ENCODE measurements around the gene CALM1.

Gene CALM1

DNA sequence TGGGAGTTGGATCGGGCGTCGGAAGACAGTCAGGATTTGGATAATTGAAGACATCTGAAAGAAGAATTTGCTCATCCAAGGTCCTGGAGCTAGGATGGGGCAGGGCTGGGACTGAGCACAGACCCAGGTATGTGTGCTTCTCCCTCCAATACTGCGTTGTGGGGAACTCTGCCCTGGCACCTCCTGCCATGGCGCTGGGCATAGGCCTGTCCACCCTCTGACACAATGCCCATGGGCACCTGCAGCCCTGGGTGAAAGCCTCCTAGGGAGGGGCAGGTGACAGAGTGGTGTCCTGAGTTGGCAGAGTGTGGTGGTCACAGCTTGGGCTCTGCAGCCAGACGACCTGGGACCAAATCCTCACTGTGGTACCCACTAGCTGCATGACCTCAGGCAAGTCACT lies 53.3 kb downstream of the CALM1 start:
- no peak overlapping the region for H3K4me3 ChIP-seq (ENCODE audit: low read depth, low read length)
- TF ChIP-seq, protein P1, sequence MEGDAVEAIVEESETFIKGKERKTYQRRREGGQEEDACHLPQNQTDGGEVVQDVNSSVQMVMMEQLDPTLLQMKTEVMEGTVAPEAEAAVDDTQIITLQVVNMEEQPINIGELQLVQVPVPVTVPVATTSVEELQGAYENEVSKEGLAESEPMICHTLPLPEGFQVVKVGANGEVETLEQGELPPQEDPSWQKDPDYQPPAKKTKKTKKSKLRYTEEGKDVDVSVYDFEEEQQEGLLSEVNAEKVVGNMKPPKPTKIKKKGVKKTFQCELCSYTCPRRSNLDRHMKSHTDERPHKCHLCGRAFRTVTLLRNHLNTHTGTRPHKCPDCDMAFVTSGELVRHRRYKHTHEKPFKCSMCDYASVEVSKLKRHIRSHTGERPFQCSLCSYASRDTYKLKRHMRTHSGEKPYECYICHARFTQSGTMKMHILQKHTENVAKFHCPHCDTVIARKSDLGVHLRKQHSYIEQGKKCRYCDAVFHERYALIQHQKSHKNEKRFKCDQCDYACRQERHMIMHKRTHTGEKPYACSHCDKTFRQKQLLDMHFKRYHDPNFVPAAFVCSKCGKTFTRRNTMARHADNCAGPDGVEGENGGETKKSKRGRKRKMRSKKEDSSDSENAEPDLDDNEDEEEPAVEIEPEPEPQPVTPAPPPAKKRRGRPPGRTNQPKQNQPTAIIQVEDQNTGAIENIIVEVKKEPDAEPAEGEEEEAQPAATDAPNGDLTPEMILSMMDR (IDR thresholded peaks at IDR 0.05; ENCODE audit: borderline replicate concordance, insufficient read depth, low read depth, low read length): no peak

DNA sequence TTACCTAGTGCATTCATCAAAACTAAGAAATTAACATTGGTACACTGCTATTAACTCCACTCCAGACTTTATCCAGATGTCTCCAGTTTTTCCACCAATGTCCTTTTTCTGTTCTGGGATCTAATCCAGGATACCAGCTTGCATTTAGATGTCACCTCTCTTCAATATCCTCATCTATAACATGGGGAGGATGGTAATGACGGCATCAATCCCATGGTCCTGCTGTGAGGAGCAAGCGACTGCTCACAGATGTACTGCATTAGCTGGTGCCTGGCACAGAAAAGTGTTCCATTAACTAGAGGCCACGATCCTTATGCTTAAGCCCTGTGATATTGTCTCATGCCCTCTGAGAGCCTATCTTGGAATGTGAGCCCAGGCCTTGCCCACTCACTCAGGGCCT lies 53.8 kb downstream of the CALM1 start:
- H3K4me3 ChIP-seq (ENCODE audit: low read depth, low read length): no peak overlapping the region
- TF ChIP-seq, protein P1 (IDR thresholded peaks at IDR 0.05; ENCODE audit: borderline replicate concordance, insufficient read depth, low read depth, low read length): no peak

DNA sequence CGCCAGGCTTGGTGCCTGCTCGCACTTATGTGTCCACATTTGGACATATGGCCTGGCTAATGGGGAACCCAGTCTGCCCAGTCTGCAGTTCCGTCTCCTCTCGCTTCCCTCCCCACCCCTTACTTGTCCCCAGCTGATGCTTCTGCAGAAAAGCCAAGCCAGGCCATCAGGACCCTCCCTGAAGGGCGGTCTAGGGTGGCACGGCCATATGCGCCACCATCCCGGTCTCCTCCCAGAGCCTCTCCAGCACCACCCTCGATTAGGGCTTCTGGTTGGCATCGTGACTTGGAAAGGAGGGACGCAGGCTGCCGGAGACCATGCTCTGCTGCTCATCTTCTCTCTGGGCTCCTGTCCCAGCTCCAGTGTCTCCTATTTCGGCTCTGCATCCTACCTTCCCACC lies 54.6 kb downstream of the CALM1 start:
- no peak overlapping the region for H3K4me3 ChIP-seq (ENCODE audit: low read depth, low read length)
- TF ChIP-seq, protein P1 (IDR thresholded peaks at IDR 0.05; ENCODE audit: borderline replicate concordance, insufficient read depth, low read depth, low read length): no peak

DNA sequence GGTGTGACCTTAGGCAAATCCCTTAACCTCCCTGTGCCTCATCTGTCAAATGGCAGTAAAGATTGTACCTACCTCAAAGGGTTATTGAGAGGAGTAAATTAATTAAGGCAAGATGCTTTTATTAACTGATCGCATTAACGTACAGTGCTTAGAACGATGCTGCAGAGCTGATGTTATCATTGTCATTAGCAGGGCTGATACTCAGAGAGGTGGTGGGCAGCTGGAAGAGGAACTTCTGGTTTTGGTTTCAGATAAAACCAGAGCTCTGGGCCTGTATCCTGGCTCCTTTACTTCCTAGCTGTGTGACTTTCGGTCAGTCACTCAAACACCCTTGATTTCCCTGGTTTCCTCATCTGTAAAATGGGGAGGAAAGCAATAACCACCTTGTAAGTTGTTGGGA lies 55.1 kb downstream of the CALM1 start:
- TF ChIP-seq, protein P1 (IDR thresholded peaks at IDR 0.05; ENCODE audit: borderline replicate concordance, insufficient read depth, low read depth, low read length): no peak
- no peak overlapping the region for H3K4me3 ChIP-seq (ENCODE audit: low read depth, low read length)

DNA sequence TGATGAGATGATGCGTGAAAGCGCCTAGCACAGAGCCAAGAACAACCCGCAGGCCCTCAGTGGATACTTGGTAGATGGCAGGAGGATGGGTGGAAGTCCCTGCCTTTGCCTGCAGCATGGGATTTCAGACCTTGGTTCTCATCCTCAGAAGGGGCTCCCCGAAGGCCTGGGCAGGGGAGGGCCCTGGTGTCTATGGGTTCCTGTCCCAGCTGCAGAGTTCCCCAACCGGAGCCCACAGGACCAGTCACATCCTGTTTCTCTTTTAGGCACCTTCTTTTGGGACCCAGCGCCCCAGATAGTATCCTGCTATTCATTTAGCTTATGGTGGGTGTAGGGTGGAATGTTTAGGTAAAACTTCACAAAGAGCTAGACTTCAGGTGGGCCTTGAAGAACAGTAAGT lies 55.5 kb downstream of the CALM1 start:
- TF ChIP-seq, protein P1 (IDR thresholded peaks at IDR 0.05; ENCODE audit: borderline replicate concordance, insufficient read depth, low read depth, low read length): no peak
- H3K4me3 ChIP-seq (ENCODE audit: low read depth, low read length): no peak overlapping the region

DNA sequence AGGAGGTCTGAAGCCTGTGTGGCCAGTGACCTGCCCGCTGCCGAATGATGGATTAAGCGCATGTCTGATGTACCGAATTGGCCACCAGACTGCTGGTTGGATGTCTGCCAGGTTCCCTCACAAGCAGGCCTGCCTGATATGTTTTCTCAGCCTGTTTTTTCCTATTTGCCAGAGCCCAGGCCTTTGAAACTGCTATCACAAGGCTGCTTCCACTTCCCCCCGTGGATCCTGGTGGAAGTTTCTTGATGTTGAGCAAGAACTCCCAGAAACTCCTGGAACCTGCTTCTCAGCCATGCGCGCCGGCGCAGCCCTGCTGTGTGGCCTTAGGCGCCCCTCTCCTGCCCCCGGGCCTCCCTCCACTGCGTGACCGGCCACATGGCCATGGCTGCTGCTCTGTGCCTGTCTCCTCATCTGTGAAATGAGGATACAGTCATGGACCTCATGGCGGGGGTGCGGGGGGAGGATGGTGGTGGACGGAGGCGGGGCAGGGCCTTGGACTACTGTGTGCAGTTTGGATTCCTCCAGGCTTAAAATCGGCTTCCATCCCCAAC lies 56.6 kb downstream of the CALM1 start:
- TF ChIP-seq, protein P1 (IDR thresholded peaks at IDR 0.05; ENCODE audit: borderline replicate concordance, insufficient read depth, low read depth, low read length): no peak
- H3K4me3 ChIP-seq (ENCODE audit: low read depth, low read length): no peak overlapping the region

DNA sequence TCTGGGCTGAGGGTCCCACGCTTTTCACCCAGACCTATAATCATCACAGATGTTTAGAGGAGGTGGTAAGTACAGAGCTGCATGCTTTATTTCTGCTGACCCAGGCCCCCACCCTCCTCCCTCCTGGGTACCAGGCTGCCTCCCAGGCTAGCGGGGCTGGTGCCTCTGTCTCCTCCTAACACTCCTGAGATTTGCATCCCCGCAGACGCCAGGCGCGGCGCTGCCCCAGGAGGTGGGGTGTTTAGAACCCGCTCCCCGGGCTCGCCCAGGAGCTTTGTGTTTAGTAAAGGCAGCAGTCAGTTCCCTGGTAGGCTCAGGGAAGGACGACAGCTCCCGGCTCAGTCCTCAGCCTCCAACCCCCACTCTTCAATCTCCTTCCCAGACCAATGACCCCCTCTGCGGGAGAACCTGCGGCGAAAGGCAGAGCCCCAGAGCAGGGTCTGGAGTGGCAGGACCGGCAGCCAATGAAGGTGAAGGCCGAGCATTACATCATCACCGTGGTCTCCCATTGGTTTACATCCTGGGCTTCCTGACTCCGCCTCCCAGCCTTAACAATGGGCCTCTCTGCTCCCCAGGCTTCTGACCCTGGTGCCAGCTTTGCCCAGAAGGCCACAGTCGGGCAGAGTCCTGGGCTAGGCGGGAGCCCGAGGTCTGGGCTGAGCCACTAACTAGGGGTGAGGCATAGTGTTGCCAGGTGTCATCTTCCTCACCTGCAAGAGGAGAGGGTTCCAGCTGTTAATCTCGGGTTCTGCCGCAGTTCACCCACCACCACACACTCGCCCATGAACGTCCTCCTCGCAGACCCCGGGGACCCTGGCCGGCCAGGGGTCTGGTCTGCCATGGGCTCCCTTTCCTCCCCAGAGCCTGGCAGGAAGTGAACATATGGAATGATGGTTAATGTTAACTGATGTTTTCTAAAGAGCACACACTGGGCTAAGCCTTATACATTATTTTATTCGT lies 57.5 kb downstream of the CALM1 start:
- TF ChIP-seq, protein P1 (IDR thresholded peaks at IDR 0.05; ENCODE audit: borderline replicate concordance, insufficient read depth, low read depth, low read length): no peak
- no peak overlapping the region for H3K4me3 ChIP-seq (ENCODE audit: low read depth, low read length)
